HG03097 (cell line): ENCODE measurements around the gene HOXA3.
A peak's percentile ranks its signal among the peaks of the same experiment; 100 is the strongest.

Experiments used
- ATAC-seq: cut with Tn5 transposase; IDR thresholded peaks from one replicate; pipeline ENCODE4 v1.9.1; 2021; ENCODE audit not compliant: unreplicated experiment, low FRiP score

The HOXA3 gene

DNA sequence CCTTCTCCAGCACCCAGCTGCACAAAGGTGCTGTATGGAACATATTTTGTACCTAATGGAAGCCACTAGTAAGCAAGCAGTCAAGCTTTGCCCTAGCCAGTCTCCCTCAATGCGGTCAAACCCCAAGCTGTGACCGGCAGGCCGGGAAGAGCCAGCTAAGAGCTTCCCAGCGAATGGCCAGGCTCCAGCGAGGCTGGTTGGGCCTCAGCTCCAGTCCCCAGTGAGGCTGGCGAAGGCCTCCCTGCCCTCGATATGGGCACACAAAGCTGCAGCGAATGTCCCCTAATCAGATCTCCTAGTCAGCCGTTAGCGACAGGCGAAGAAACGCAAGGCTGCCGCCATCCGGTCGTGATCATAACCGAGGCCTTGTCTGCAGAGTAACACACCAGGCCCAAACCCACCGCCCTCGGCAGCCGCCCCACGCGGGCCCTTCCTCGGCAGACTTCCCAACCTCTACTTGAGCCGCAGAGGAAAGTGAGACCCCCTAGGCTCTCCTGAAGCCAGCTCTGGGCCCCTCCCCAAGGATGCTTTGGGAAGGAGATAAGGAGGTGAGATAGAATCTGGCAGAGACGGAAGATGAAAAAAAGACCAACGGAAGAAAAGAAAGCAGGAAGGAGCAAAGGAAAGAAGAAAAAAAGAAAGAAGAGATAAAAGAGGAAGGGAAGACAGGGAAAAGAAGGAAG lies 16.0 kb upstream of the HOXA3 start:
- ATAC-seq = no peak

DNA sequence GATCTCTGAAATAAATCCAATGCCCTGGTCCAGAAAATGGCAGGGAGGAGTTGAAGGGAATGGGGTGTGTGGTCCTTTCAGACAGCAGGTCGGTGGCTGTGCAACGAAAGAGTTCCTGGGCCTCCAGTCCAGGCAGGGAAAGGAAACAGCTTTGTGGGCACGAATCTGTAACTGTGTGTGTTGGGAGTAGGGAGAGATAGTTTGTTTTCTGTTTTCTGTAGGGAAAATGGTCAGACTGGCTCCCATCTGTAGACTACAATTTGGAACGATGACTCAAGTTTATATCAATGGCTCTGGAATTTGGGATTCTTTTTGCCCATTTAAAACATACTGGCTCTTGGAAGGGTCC lies 15.5 kb upstream of the HOXA3 start:
- no peak for ATAC-seq

DNA sequence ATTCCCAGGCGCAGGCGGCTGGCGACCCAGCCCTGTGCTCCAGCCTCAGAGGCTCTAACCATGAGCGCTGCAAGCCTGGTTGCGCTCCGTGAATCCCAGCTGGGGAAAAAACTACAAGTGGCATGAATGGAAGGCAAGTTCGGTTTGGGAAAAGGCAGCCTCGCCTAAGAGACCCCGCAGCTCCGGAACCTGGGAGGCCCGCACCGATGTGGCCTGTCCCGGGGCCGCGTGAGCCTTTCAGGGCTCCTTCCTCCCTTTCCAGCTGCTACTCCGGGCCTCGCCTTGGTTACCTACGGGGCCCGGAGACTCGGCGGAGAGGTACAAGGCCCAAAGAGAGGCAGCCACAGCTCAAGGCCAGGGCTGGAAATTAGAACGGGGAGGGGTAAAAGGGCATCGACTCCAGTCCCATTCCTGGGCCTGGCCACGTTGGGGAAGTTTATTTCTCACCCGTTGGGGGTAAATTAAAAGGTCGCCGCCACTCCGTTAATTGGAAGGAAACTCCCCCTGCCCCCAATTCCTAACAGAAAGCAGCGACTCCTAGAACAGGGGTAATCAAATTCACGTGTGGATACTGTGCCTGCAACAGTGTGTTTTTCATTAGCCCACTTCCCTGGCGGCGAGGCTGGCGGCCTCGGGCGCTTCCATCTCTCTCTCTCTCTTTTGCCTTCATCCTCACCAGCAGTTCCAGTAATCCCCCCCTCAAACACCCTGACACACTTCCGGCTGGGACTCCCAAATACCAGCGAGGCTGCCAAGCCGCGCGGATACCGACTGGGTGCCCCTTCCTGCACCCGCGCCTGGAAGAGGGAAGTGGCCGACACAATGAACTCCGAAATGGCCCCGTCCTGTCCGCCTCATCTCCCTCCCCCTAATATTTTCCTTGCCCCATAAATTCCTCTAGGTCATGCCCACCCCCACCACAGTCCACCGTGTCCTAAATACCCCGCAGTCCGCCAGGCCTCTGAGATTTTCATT lies 14.4 kb upstream of the HOXA3 start:
- ATAC-seq = no peak

DNA sequence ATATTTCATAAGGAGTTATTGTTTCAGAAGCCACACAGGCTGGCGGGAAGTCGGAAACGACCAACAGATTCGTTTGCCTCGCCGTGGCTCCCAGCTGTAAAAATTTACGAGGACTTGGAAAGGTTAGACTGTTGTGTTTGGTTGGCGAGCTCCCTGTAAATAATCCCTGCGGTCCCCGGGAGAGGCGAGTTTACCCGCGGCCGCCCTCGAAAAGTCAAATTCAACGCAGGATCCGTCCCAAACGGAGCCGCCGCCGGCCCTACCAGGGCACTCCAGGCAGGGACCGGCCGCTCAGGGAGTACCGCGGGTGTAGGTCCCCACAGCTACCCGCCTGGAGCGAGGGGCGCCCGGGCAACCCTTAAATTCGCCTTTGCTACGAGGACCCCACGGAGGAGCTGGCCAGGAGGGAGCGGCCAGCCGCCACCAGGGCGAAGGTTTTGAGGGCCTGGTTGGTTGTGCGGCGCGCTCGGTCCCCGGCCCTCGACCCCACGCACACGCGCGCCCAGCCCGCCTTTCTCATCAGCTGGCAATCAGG lies 13.7 kb upstream of the HOXA3 start:
- no peak for ATAC-seq

DNA sequence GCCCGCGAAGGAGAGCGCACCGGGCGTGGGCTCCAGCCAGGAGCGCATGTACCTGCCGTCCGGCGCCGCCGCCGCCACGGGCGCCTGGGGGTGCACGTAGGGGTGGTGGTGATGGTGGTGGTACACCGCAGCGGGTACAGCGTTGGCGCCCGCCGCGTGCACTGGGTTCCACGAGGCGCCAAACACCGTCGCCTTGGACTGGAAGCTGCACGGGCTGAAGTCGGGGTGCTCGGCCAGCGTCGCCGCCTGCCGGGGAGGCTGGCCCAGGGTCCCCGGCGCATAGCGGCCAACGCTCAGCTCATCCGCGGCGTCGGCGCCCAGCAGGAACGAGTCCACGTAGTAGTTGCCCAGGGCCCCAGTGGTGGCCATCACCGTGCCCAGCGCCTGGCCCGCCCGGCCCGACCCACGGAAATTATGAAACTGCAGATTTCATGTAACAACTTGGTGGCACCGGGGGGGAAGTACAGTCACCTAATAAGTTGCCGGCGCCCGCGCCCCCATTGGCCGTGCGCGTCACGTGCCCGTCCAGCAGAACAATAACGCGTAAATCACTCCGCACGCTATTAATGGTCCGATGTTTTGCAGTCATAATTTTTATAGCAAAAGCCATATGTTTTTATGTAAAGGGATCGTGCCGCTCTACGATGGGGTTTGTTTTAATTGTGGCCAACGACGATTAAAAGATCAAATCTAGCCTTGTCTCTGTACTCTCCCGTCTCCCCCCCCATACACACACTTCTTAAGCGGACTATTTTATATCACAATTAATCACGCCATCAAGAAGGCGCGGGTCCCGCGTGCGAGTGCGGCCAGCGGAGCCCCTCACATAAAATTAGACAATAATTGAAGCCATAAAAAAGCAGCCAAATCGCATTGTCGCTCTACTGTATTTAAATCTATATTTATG lies 13.0 kb upstream of the HOXA3 start, which contains the start of gene HOXA9:
HOXA9 (minus strand) TSS at position 449 of the 907 bp plus-strand sequence; CDS start at position 369, 80 bp downstream.
- no peak for ATAC-seq

DNA sequence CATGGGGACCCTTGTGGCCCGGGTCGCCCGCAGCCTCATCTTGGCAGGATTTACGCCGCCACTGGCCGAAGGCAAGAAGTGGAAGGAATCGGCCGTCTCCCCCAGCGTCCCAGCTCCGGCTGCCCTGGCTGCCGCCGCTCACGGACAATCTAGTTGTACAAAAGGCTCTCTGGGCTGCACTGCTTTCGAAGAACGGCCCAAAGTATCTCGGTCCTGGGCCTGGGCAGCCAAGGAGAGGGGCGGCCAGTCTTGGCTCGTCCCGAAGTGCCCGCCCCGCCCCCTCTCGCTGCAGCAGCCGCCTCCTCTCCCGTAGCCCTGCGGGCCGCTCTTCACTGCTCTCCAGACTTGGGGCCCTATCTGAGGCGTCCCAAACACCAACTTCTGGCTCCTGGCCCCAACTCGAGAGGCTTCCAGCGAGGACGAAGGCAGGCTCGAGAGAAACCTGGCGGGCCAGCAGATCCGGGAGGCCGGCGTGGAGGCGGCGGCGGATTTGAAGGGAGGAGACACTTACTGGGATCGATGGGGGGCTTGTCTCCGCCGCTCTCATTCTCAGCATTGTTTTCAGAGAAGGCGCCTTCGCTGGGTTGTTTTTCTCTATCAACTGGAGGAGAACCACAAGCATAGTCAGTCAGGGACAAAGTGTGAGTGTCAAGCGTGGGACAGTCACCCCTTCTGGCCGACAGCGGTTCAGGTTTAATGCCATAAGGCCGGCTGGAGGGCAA lies 12.1 kb upstream of the HOXA3 start:
- ATAC-seq = no peak

DNA sequence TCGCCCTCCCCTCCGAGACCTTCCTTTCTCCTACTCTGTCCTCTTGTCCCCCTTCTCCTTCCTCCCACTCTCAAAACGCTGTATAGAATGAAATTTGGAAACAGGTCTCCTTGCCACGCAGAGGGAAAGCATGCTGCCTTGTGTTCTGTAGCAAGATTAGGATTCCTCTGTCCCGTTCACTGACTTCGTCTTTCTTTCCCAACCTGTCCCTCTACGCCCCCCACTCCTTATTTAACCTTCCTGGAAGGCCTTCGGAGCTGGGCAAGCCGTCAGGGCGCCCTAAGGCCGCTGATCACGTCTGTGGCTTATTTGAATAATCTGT lies 11.6 kb upstream of the HOXA3 start:
- no peak for ATAC-seq

DNA sequence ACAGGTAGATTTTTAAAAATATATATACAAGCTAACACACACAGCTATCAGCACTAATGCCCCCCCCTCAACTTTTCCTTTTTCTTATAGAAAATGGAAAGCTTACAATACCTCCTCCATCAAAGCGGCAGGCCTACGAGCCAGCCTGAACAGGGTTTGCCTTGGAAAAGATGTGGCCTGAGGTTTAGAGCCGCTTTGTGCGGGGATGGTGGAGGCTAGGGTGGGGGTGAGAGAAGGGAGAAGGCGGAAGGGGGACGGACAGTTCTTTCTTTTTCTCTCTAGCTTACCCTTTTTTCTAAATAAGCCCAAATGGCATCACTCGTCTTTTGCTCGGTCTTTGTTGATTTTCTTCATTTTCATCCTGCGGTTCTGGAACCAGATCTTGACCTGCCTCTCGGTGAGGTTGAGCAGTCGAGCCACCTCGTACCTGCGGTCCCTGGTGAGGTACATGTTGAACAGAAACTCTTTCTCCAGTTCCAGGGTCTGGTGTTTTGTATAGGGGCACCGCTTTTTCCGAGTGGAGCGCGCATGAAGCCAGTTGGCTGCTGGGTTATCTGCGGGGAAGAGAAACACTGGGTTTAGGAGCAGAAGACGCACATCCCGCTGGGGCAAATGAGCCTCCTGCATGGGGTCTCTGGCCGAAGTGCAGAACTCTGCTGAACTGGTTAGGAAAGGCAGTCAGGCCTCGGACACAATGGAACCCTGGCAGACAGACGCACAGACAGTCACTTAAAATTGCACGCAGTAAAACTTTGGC lies 11.1 kb upstream of the HOXA3 start:
- no peak for ATAC-seq

DNA sequence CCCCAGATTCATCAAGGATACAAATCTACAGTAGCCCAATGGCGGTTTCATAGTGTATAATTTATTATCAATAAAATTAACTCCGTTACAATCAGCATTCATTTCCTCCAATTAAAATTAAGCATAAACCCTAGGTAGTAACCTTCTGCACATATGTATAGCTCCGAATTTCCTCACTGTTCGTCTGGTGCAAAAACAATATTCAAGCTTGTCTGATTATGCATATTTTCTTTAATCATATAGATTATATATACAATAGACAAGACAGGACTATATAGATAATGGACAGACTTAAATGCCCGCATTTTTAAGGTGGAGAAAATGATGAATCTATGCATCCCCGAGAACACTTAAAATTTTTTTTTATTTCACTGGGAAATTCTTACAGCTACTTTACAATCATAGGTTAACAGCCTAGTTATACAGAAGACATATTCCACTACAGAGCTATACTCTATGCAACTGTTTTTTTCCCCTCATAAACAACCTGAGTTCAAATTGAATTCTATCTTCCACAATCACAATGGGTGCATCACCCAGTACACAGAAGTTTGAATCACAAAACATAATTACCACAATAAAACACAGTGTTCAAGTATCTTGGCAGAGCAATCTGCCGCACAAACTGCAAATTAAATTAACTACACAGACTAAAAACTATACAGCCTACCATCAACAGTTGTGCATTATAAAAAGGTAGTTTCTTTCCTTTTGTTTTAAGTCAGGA lies 10.3 kb upstream of the HOXA3 start:
- no peak for ATAC-seq

DNA sequence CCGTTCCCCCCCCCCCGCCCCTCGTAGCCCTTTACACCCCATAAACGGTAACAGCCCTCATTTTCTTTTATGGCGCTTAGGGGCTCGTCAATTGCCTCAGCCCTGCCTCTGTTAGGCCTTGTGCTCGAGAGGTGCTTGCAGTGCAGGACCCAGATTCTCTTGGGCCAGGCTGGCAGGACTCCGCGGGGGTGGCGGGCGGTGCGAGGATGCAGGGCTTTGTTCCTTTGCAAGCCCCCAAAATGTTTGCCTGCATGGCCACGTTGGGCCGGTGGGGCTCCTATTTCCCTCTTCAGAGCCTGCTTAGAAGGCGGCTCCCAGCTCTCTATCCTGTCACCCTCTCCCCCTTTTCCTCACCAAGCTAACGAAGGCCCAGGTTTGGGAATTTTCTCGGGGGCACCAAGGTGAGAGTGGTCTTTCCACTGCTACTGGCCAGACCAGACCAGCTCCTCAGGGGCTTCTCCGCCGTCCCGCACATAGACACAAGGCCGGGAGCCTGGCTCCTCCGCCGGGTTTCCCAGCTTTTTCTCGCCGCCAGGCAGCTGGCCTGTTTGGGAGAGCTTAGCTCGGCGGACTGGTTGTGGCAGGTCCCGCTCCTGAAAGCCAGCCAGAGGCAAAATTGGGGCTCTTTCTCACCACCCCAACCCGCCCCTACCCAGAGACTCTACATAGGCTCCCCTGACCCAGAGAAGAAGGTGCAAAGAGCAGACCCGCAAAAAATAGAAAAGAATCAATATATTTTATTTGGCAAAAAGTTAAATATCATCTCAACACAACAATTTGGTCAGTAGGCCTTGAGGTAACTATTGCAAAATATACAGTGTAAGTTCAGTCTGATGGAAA lies 9.6 kb upstream of the HOXA3 start:
- no peak for ATAC-seq

DNA sequence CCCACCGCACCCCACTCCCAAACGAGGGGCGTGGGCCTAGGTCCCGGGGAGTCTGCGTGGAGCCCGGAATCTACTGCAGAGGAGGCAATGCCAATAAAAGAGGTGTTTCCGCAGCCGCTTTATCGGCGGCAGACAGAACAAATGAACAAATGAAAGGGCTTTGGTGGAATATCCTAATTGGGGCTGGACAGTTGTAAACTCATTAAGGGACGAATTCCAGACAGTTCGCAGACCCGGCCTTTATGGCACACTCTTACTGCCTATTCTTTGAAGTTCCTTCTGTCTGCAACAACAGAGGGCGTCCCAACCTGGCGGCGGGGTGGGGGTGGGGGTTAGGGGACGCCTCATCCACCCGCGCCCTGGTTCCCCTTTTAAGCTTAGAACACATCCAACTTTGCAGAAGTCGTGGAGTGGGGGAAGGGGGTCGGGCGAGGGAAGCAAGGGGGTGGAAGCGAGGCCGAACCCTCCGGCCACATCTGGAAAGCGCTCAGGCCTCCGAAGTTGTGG lies 8.9 kb upstream of the HOXA3 start:
- ATAC-seq = no peak

DNA sequence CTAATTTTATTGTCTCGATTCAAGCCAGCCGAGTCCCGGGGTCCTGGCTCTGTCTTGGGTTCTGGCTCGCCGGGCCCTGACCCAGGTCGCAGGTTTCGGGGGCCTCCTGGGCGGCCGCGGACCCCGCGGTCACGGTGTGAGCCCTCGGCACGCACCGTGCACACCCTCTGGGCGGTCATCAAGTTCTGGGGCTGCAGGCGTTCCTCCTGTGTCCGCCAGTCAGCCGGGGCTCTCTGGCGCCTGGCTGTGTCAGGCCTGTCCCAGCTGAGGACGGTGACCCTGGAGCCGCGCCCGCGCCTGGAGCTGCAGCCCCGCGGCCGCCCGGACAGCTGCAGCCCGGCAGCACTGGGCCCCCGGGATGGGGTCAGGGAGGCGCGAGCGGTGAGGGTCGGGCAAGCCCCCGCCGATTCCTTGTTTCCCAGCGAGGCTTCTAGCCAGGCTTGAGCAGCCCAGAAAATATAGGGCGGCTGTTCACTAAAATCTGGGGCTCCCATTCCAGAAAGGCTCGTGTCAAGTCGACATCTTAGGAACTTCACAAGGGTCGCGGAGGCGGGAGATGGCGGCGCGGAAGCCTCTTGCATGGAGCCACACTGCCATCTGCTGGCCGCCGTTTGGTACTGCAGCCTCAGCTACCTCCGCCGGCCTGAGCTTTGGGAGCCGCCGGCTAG lies 8.3 kb upstream of the HOXA3 start:
- ATAC-seq = peak; percentile 51

DNA sequence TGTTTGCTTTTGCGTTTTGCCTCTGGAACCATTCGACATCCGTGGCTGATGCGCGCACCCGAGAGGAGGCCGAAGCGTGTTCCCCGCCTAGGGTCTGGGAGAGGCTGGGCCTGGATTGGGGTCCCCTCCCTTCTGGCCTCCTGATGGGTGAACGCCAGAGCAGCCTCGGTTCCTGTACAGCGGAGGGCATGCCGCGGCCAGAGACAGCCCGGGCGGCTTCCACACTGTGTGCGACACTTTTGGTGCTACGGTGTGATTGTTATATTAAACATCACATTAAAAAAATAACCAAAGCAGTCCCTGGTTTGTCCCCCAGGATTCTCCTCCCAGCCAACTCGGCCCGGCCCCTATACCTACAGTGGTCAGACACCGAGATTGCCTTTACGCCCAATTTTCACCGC lies 7.8 kb upstream of the HOXA3 start:
- no peak for ATAC-seq

DNA sequence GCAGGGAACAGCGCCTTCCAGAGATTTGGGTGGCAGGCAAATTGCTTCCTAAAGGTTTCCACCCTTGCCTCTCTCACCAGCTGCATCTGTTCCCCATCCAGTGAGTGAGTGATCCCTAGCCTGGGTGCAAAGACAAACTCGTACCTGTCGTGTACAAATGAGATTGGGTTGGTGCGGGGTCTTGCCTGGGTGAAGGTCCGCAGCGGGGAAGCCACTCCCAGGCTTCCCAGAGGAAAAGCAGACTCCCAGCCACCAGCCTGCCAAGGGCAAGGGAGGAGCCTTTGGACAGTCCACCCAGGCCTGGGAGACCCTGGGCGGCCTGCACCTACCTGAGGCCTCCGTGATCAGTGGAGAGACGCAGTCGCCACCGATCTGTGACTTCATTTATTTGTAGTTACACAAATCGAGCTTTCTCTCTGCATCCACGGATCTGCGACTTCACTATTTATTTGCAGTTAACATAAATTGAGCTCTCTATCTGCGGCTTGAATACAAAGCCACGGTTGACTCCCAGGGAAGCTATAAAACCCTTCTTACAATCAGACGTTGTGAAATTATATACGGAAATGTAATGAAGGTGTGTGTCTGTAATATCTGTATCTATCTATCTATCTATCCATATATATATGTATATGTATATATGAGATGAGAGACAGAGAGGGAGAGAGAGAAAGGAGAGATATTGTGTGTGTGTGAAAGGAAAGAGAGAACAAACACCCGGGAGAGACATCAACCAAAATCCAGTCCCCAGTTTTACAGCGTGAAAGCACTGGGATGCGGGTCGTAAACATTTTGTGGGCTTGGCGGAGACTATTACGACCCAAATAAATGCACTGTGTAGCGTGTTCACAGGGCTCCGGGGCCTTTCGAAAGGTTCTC lies 7.1 kb upstream of the HOXA3 start:
- ATAC-seq = no peak

DNA sequence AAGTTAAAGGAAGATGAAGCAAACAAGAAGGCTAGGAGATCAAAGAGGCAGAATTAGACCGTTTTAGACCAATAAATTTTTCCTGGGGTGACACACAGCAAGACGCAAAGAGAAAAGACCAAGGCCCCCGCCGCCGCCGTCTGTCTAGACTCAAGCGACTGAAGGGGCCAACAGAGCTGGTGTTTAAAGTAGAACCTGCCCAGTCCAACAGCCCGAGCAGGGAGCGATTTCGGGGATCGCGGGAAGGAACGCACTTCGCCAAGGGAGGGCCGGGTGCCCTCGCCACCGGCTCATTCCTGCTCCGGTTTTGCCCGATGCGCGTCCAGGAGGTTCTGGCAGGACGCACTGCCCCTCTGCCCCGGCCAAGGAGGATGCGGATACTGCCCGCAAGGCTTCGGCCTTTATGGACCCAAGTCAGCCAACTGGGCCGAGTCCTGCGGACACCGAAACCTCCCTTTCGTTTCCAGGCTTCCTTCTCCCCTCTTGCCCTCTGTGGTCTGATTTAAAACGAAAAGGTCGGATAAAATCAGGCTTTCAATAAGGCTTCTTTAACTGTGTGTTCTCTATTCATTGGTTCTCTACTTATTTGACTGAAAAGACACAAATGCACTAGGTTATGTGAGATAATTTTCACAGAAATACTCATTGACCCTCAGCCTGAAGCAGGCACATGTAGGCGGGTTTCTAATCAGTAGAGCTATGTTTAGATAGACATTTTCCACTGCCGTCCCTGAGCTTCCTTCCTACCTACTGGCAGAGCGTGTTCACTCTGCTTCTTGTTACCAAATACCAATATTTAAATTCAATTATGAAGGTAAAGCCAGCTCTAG lies 6.3 kb upstream of the HOXA3 start:
- ATAC-seq = no peak
